GM13977 (cell line): ENCODE results near the gene AQP11.

Experiments
- DNase-seq: peaks from one replicate; pipeline ENCODE4 v3.0.0; 2012; ENCODE audit warnings: low spot score
- in situ Hi-C: fragments of 300-500 bp; cut with MboI; formaldehyde crosslinking; loops from one replicate; pipeline ENCODE4 v1.12.0; 2022; ENCODE audit warnings: low sequenced_read_pairs, low pct_unique_long_range_greater_than_20kb, mixed read lengths, inconsistent platforms; ENCODE audit not compliant: unreplicated experiment
- TF ChIP-seq, protein P1 (sequence below): IDR thresholded peaks from 2 replicates; pipeline ENCODE4 v1.5.1; 2012; ENCODE audit warnings: mild to moderate bottlenecking, control low read depth; ENCODE audit not compliant: insufficient read depth; ENCODE audit errors: extremely low read depth, missing control alignments

Gene AQP11

GRCh38 chr11:77656362-77656761, 66.6 kb downstream of the AQP11 start:
- no peak for DNase-seq
- TF ChIP-seq, protein P1, sequence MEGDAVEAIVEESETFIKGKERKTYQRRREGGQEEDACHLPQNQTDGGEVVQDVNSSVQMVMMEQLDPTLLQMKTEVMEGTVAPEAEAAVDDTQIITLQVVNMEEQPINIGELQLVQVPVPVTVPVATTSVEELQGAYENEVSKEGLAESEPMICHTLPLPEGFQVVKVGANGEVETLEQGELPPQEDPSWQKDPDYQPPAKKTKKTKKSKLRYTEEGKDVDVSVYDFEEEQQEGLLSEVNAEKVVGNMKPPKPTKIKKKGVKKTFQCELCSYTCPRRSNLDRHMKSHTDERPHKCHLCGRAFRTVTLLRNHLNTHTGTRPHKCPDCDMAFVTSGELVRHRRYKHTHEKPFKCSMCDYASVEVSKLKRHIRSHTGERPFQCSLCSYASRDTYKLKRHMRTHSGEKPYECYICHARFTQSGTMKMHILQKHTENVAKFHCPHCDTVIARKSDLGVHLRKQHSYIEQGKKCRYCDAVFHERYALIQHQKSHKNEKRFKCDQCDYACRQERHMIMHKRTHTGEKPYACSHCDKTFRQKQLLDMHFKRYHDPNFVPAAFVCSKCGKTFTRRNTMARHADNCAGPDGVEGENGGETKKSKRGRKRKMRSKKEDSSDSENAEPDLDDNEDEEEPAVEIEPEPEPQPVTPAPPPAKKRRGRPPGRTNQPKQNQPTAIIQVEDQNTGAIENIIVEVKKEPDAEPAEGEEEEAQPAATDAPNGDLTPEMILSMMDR = no peak

GRCh38 chr11:77658213-77659013, 68.7 kb downstream of the AQP11 start:
- TF ChIP-seq, protein P1 = no peak
- in situ Hi-C loops = no loop called here
- no peak for DNase-seq

More at GRCh38 chr11:77656362-77656761, 66.6 kb downstream of the AQP11 start:
- in situ Hi-C loops = no loop called here
